HEK293T (cell line): ENCODE results near the gene DDX39B.

Experiments used
- CTCF ChIA-PET: fragments of 350-600 bp; formaldehyde crosslinking; extraction: SDS; loops from one replicate; lab custom pipeline; 2021; ENCODE audit warnings: antibody characterized with exemption, inconsistent platforms; lab: Yijun Ruan, JAX
- POLR2A ChIA-PET: fragments of 350-600 bp; formaldehyde crosslinking; extraction: SDS; loops from one replicate; lab custom pipeline; 2020; ENCODE audit warnings: antibody characterized with exemption, inconsistent platforms; lab: Yijun Ruan, JAX
- DNase-seq: peaks from one replicate; pipeline ENCODE4 v3.0.0; 2012; ENCODE audit warnings: mixed read lengths; ENCODE audit errors: extremely low spot score
- ARNT ChIP-seq: fragments of 450-650 bp; IDR thresholded peaks from 2 replicates; pipeline ENCODE4 v1.6.1; 2017; ENCODE audit warnings: mild to moderate bottlenecking
- BHLHE40 ChIP-seq: fragments of 450-650 bp; IDR thresholded peaks from 2 replicates; pipeline ENCODE4 v1.6.1; 2016; ENCODE audit warnings: mild to moderate bottlenecking, moderate library complexity, borderline replicate concordance
- CTBP1 ChIP-seq: fragments of 450-650 bp; IDR thresholded peaks from 2 replicates; pipeline ENCODE4 v1.6.1; 2016; ENCODE audit warnings: borderline replicate concordance
- ELF4 ChIP-seq: fragments of 450-650 bp; IDR thresholded peaks from 2 replicates; pipeline ENCODE4 v1.6.1; 2017; ENCODE audit warnings: antibody characterized with exemption
- FOXA1 ChIP-seq: fragments of 450-650 bp; IDR thresholded peaks from 2 replicates; pipeline ENCODE4 v1.6.1; 2016; ENCODE audit warnings: mild to moderate bottlenecking
- FOXK2 ChIP-seq: fragments of 450-650 bp; IDR thresholded peaks from 2 replicates; pipeline ENCODE4 v1.6.1; 2016; ENCODE audit warnings: mild to moderate bottlenecking
- FOXM1 ChIP-seq: fragments of 450-650 bp; IDR thresholded peaks from 2 replicates; pipeline ENCODE4 v1.6.1; 2017; ENCODE audit warnings: mild to moderate bottlenecking, borderline replicate concordance
- HDGF ChIP-seq: fragments of 450-650 bp; IDR thresholded peaks from 2 replicates; pipeline ENCODE4 v1.6.1; 2017; ENCODE audit warnings: antibody characterized with exemption, borderline replicate concordance
- L3MBTL2 ChIP-seq: fragments of 450-650 bp; conservative IDR thresholded peaks from 2 replicates; pipeline ENCODE4 v1.6.1; 2016; ENCODE audit warnings: mild to moderate bottlenecking
- LEF1 ChIP-seq: fragments of 450-650 bp; IDR thresholded peaks from 2 replicates; pipeline ENCODE4 v1.6.1; 2017; ENCODE audit warnings: mild to moderate bottlenecking, borderline replicate concordance
- NFRKB ChIP-seq: fragments of 450-650 bp; IDR thresholded peaks from 2 replicates; pipeline ENCODE4 v1.6.1; 2016; ENCODE audit warnings: mild to moderate bottlenecking, moderate library complexity
- PKNOX1 ChIP-seq: fragments of 450-650 bp; IDR thresholded peaks from 2 replicates; pipeline ENCODE4 v1.6.1; 2016
- SP1 ChIP-seq: fragments of 450-650 bp; IDR thresholded peaks from 2 replicates; pipeline ENCODE4 v1.6.1; 2017
- SUZ12 ChIP-seq: fragments of 450-650 bp; IDR thresholded peaks from 2 replicates; pipeline ENCODE4 v1.6.1; 2016; ENCODE audit warnings: mild to moderate bottlenecking
- TARDBP ChIP-seq: fragments of 450-650 bp; IDR thresholded peaks from 2 replicates; pipeline ENCODE4 v1.6.1; 2016
- ZNF384 ChIP-seq: fragments of 450-650 bp; IDR thresholded peaks from 2 replicates; pipeline ENCODE4 v1.6.1; 2016

The DDX39B gene

GRCh38 chr6:31574106-31575061 lies 32.6 kb upstream of the DDX39B start:
- POLR2A ChIA-PET: interaction anchor here (0.8 to 3.2 kb wide), 4 partner anchors 9 to 33 kb away, joined by 3 to 13 read pairs (median 3); partner anchors contain the start of gene DDX39B
- no peak for DNase-seq
- CTCF ChIA-PET: interaction anchor here (0.8 to 13.5 kb wide), 4 partner anchors 9 to 23 kb away, joined by 3 to 149 read pairs (median 6); partner anchors contain the start of genes LST1 and NCR3
- no peak for TF ChIP-seq LEF1

- POLR2A ChIA-PET: interaction anchor here (0.9 to 3.2 kb wide), 3 partner anchors 10 to 32 kb away, joined by 3 to 13 read pairs (median 3); partner anchors contain the start of gene DDX39B
- CTCF ChIA-PET: interaction anchor here (0.8 to 13.5 kb wide), 3 partner anchors 10 to 23 kb away, joined by 3 to 149 read pairs (median 4); partner anchors contain the start of gene NCR3
- TF ChIP-seq NFRKB: no peak
- TF ChIP-seq CTBP1: no peak
- no peak for TF ChIP-seq PKNOX1
- TF ChIP-seq ARNT: no peak
- TF ChIP-seq L3MBTL2: no peak
- TF ChIP-seq FOXM1: no peak
- TF ChIP-seq TARDBP: no peak
- no peak for TF ChIP-seq LEF1
- no peak for TF ChIP-seq ELF4
- no peak for TF ChIP-seq FOXA1
- TF ChIP-seq FOXK2: no peak
- no peak for TF ChIP-seq HDGF
- TF ChIP-seq ZNF384: no peak
- TF ChIP-seq SP1: no peak
- no peak for TF ChIP-seq BHLHE40
- no peak for TF ChIP-seq SUZ12
- DNase-seq: no peak
Measured at GRCh38 chr6:31573239-31574105, 31.7 kb upstream of the DDX39B start.

- POLR2A ChIA-PET: no interaction called here
- TF ChIP-seq PKNOX1 (no peak), FOXK2 (no peak), NFRKB (no peak), LEF1 (no peak), ARNT (no peak), SP1 (no peak), SUZ12 (no peak), ZNF384 (no peak), HDGF (no peak), FOXA1 (no peak), BHLHE40 (no peak), TARDBP (no peak)
- CTCF ChIA-PET: interaction anchor here (2.3 kb wide), 1 partner anchor 9 kb away, joined by 9 read pairs; no protein-coding TSS in a partner anchor
- DNase-seq: no peak
Measured at GRCh38 chr6:31572041-31572911, 30.5 kb upstream of the DDX39B start, which contains the start of gene LTA. LTA (plus strand) TSS chr6:31572289; CDS start chr6:31572743, 454 bp downstream.

GRCh38 chr6:31569861-31570536 lies 28.2 kb upstream of the DDX39B start:
- TF ChIP-seq L3MBTL2 (no peak), FOXM1 (no peak), FOXA1 (no peak), SUZ12 (no peak), ELF4 (no peak), PKNOX1 (no peak), ARNT (no peak), SP1 (no peak), BHLHE40 (no peak), FOXK2 (no peak), TARDBP (no peak), HDGF (no peak), ZNF384 (no peak), CTBP1 (no peak), LEF1 (no peak), NFRKB (no peak)
- POLR2A ChIA-PET: interaction anchor here (1.2 kb wide), 1 partner anchor 11 kb away, joined by 3 read pairs; no protein-coding TSS in a partner anchor
- CTCF ChIA-PET: interaction anchor here (2.3 kb wide), 1 partner anchor 11 kb away, joined by 9 read pairs; no protein-coding TSS in a partner anchor
- DNase-seq: no peak
